ENCODE measurements around the gene NEUROG2. TPM values are rescaled to one million over a fixed set of nuclear protein-coding genes. Genes with fewer than 3 reads are reported as not detected.
"Not testable (repeated sequence)": the region's sequence is repeated elsewhere in the genome, so short reads cannot be mapped to it uniquely, and the experiment has no call there.

NEUROG2 gene
- total and polyA plus RNA-seq, 7 donors, result not detected

DNA sequence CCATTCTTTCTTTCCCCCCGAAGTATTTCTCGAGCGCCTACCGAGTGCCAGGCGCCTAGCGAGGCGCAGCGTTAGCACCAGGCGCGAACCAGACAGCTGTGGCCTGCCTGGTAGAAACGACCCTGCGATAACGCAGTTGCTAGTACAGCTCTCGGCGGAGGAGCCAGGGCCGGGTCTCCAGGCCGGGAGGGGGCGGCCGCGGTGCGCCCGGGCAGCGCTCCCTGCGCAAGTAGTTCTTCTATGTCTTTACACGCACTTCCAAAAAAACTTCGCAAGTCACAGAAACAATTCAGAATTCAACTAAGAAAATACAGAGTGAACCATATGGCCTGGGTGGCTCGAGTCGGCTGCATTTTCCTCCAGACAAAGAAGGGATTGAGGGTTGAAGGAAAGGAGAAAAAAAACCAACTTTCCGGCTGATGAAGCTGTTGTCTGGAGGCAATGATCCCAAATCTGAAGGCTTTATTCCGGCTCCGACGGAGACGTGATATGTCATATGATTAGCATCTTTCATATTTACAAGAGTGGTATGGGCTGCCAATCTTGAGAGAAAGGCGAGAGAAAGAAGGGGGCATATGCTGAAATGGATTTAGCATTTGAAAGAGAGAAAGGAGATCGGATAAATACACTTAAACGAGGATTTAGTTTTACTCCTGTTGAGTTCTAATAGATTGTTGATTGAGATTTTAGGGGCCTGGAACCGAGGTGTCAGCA is 7.2 kb upstream of the NEUROG2 start:
- DNase-seq (no peak), ATAC-seq (peak in 1 of 4 donors; percentile 43)
- H3K4me1 ChIP-seq, result peaks cover 2% of the 10 kb centered on the region
- H3K9me3 ChIP-seq, result no peaks in the 10 kb centered on the region
- 5 to 7% (median 5%) methylated on average over 37 of the region's 37 CpGs for WGBS, 3 donors
- H3K36me3 ChIP-seq (ENCODE audit: insufficient read depth in 1 of 2, low read depth in 1 of 2), result no peaks in the 10 kb centered on the region
- TF ChIP-seq, protein P1, sequence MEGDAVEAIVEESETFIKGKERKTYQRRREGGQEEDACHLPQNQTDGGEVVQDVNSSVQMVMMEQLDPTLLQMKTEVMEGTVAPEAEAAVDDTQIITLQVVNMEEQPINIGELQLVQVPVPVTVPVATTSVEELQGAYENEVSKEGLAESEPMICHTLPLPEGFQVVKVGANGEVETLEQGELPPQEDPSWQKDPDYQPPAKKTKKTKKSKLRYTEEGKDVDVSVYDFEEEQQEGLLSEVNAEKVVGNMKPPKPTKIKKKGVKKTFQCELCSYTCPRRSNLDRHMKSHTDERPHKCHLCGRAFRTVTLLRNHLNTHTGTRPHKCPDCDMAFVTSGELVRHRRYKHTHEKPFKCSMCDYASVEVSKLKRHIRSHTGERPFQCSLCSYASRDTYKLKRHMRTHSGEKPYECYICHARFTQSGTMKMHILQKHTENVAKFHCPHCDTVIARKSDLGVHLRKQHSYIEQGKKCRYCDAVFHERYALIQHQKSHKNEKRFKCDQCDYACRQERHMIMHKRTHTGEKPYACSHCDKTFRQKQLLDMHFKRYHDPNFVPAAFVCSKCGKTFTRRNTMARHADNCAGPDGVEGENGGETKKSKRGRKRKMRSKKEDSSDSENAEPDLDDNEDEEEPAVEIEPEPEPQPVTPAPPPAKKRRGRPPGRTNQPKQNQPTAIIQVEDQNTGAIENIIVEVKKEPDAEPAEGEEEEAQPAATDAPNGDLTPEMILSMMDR (IDR thresholded peaks at IDR 0.05), result peak; percentile 4
- intact Hi-C loops (cut with DNase I), result loop anchor here (2.0 to 10.0 kb wide), 2 partner anchors 194 to 428 kb away; no protein-coding TSS in a partner anchor
- H3K27me3 ChIP-seq (ENCODE audit: insufficient read depth in 3 of 3, low read length in 2 of 3), result peaks cover 0 to 74% (median 36%) of the 10 kb centered on the region in 3 donors
- H3K27ac ChIP-seq, result no peak overlapping the region
- H3K4me3 ChIP-seq, result peak overlapping the region; percentile 55

DNA sequence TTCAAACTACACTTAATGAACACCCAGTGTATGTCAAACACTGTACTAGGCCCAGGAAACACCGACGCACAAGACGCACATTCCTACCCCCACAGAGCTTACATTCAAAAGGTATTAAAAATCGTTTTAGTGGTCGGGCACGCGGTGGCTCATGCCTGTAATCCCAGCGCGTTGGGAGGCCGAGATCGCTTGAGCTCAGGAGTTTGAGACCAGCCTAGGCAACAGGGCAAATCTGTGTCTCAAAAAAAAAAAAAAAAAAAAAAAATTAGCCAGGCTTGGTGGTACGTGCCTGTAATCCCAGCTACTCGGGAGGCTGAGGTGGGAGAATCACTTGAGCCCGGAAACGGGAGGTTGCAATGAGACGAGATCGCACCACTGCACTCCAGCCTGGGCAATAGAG is 6.5 kb upstream of the NEUROG2 start:
- WGBS, 3 donors, result 21 to 25% (median 23%) methylated on average over 17 of the region's 17 CpGs
- not testable (repeated sequence) for H3K36me3 ChIP-seq (ENCODE audit: insufficient read depth in 1 of 2, low read depth in 1 of 2); H3K9me3 ChIP-seq; H3K4me3 ChIP-seq; H3K27ac ChIP-seq; DNase-seq; H3K4me1 ChIP-seq; ATAC-seq
- intact Hi-C loops (cut with DNase I), result loop anchor here (2.0 to 10.0 kb wide), 2 partner anchors 194 to 428 kb away; no protein-coding TSS in a partner anchor
- H3K27me3 ChIP-seq (ENCODE audit: insufficient read depth in 3 of 3, low read length in 2 of 3), result peaks cover 0 to 81% (median 36%) of the 10 kb centered on the region in 3 donors

DNA sequence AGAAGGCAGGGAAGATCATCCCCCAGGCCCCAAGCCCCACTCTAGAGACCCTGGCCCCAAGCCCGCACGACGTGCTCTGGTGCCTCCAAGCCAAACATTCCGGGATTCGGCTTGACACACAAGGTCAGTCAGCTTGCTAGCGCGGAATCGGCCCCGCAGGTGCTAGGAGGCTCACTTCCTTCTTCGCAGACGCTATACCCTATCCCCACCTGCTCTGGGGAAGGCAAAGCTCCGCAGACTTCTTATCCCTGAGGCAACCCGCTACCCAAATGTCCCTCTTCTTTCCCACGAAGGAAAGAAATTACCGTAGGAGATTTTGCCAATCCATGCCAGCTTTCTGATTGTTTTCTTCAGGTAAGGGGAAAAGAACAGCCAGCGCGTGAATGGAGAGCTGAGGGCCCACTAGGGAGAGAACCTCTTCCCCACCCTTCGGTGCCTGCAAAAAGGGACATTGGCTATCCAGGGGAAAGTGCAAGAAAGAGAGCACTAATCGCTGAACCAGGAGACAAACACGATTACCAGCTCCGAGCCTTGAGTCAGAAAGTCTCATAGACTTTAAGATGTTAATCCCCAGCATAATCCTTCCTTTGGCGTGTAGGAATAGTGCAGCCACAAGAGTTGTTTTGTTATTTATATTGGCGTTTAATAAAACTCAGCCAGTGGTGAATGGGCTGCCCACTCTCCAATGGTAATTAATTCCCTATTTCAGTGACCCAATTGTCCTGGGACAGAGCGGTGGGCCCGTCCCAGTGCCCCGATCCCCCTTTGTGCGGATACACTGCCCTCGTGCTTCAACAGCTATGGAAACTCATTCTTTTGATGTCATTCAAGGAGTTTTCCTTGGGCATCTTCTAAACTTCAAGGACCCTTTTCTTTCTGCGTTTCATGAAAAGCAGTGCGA is 5.4 kb upstream of the NEUROG2 start:
- Histone ChIP-seq H3K27ac (no peak overlapping the region), H3K36me3 (ENCODE audit: insufficient read depth in 1 of 2, low read depth in 1 of 2) (no peaks in the 10 kb centered on the region), H3K4me1 (peaks cover 6% of the 10 kb centered on the region), H3K27me3 (ENCODE audit: insufficient read depth in 3 of 3, low read length in 2 of 3) (peaks cover 0 to 91% (median 46%) of the 10 kb centered on the region in 3 donors), H3K9me3 (no peaks in the 10 kb centered on the region), H3K4me3 (no peak overlapping the region)
- WGBS, 3 donors, result 8 to 13% (median 12%) methylated on average over 30 of the region's 30 CpGs
- DNase-seq (no peak), ATAC-seq (no peak)
- TF ChIP-seq, protein P1 (IDR thresholded peaks at IDR 0.05), result no peak
- intact Hi-C loops (cut with DNase I), result loop anchor here (2.0 to 10.0 kb wide), 2 partner anchors 193 to 427 kb away; no protein-coding TSS in a partner anchor

DNA sequence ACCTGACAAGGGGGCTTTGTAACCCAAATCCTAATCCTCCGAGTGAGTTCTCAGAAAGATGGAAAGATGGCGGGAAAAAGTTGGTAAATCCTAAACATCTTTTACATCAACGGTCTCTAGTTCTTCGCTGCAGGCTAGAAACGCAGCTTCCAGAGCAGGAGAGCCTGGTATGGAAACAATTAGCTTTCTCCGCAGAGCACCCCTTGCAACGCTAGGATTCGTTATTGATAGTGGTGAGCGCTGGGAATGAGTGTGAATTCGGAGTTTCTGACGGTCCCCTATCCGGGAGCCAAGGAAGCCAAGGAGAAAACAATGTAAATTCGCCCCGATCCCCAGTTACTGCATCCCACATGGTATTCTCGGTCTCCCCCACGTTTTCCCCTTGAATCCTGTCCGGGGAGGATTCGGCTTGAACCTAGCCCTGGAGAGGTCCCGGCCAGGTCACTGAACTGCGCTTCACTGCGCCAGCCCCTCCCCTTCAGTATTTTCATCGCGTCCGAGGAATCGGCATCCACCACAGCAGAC is 4.7 kb upstream of the NEUROG2 start:
- no peak for DNase-seq
- ATAC-seq, result no peak
- peaks cover 7% of the 10 kb centered on the region for H3K4me1 ChIP-seq
- TF ChIP-seq, protein P1 (IDR thresholded peaks at IDR 0.05), result no peak
- H3K9me3 ChIP-seq, result no peaks in the 10 kb centered on the region
- WGBS, 3 donors, result 2 to 5% (median 5%) methylated on average over 25 of the region's 25 CpGs
- H3K4me3 ChIP-seq, result no peak overlapping the region
- H3K27ac ChIP-seq, result no peak overlapping the region
- H3K27me3 ChIP-seq (ENCODE audit: insufficient read depth in 3 of 3, low read length in 2 of 3), result peaks cover 0 to 93% (median 49%) of the 10 kb centered on the region in 3 donors
- no peaks in the 10 kb centered on the region for H3K36me3 ChIP-seq (ENCODE audit: insufficient read depth in 1 of 2, low read depth in 1 of 2)
- intact Hi-C loops (cut with DNase I), result loop anchor here in 1 of 2 donors (10.0 kb wide), 1 partner anchor 426 kb away; no protein-coding TSS in a partner anchor

Measured in psoas muscle (tissue), 8 donors.